GM12892 (cell line): ENCODE measurements around the gene ZNF276.

Experiments
- DNase-seq: peaks from one replicate; pipeline ENCODE4 v3.0.0; 2011; ENCODE audit not compliant: insufficient read length
- FAIRE-seq: peaks from 2 replicates; lab custom pipeline; 2011; peaks lifted over from hg19 to GRCh38; lab: Jason Lieb, UNC
- POLR2A ChIP-seq: IDR thresholded peaks from 2 replicates; pipeline ENCODE4 v1.6.1; 2011; ENCODE audit warnings: low read depth, low read length, control low read depth
- POLR2AphosphoS5 ChIP-seq: IDR thresholded peaks from 2 replicates; pipeline ENCODE4 v1.6.1; 2011; ENCODE audit warnings: low read depth, low read length, control low read depth
- TAF1 ChIP-seq: IDR thresholded peaks from 2 replicates; pipeline ENCODE4 v1.6.1; 2011; ENCODE audit warnings: low read depth, mild to moderate bottlenecking, control low read depth, low read length, borderline replicate concordance

Gene ZNF276

DNA sequence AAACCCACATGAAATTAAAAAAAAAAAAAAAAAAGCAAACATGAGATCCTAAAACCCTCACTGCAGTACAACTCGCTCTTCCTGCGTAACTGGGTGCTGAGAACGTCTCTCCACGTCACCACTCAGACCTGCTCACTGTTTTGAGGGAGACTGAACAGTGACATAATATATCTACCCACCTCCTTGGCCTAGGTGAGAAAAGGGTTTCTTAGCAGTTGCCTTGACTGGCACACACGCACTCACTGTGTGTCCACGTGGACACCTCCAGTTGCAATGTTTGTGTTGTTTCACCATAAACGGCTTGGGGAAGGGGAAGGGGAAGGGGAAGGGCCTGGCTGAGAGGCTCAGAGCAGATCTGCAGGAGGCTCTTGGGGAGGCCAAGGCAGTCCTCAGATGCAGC lies 63.1 kb downstream of the ZNF276 start:
- TF ChIP-seq POLR2AphosphoS5 (no peak), TAF1 (no peak), POLR2A (no peak)

DNA sequence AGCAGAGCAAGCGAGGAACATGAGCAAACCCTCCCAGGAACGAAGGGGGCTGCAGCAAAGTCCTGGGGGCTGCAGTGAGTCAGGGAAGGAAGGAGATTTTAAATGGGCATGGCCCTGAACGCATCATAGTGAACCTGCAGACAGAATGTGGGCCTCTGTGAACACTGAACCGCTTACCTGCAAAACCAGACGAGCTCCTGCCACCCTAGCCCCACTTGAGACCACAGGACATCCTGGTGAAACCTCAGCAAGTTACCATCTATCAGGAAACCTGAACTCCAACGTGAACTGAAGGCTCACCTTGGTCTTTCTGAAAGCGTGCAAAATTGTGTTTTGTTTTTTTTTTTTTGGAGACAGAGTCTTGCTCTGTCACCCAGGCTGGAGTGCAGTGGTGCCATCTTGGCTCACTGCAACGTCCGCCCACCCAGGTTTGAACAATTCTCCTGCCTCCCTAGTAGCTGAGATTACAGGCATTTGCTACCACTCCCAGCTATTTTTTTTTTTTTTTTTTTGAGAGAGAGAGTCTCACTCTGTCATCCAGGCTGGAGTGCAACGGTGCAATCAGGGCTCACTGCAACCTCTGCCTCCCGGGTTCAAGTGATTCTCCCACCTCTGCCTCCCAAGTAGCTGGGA lies 64.3 kb downstream of the ZNF276 start:
- DNase-seq (no peak), FAIRE-seq (no peak)

More for the DNA sequence above, 63.1 kb downstream of the ZNF276 start:
- FAIRE-seq = no peak
- DNase-seq = no peak

DNA sequence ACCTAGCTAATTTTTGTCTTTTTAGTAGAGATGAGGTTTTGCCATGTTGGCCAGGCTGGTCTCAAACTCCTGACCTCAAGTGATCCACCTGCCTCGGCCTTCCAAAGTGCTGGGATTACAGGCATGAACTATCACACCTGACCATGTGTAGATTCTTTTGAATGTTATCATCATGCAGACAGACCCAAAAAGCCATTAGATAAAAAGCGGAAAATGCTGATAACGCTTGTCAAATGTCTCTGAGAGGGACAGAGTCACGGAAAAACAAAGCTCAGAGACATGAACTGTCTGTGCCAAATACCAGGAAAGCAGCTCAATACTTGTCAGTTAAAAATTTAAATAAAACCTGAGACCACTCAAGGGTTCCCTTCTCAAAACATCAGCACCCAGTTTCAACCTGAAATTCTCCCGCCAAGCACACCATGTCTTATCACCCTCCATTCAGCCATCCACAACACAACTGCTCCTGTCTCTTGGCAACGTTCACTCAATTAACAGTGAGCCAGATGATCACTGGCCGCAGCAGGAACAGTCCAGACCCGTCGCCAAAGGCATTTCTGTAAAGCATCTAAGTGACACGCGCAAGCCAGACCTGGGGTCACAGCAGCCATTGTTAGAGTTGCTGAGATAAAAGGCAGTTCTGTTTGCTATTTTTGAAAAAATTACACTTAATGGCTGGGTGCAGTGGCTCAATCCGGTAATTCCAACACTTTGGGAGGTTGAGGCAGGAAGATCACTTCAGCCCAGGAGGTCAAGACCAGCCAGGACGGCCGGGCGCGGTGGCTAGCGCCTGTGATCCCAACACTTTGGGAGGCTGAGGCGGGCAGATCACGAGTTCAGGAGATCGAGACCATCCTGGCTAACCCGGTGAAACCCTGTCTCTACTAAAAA lies 65.4 kb downstream of the ZNF276 start:
- DNase-seq = no peak
- TF ChIP-seq TAF1 = no peak
- no peak for TF ChIP-seq POLR2A
- TF ChIP-seq POLR2AphosphoS5 = no peak
- FAIRE-seq = no peak

More for the DNA sequence above, 64.3 kb downstream of the ZNF276 start:
- TF ChIP-seq POLR2AphosphoS5 (no peak), POLR2A (no peak), TAF1 (no peak)

DNA sequence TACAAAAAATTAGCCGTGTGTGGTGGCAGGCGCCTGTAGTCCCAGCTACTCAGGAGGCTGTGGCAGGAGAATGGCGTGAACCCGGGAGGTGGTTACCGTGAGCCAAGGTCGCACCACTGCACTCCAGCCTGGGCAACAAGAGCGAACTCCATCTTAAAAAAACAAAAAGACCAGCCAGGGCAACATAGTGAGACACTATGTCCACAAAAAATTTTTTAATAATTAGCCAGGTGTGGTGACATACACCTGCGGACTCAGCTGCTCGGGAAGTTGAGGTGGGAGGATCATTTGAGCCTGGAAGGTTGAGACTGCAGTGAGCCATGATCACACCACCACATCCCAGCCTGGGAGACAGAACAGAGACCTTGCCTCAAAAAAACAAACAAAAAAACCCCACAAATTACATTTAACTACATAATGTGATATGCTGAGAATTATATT lies 66.0 kb downstream of the ZNF276 start:
- DNase-seq (no peak), FAIRE-seq (no peak)
- no peak for TF ChIP-seq POLR2A
- no peak for TF ChIP-seq POLR2AphosphoS5
- TF ChIP-seq TAF1 = no peak
